Activated CD4-positive, alpha-beta T cell treated with anti-CD3 and anti-CD28 coated beads for 24 hours (primary cell): ENCODE measurements around the gene SPO11.

Experiments used
- DNase-seq, 2 donors: peaks; one replicate each; pipeline ENCODE4 v3.0.0-alpha.2; 2020; ENCODE audit warnings: low read depth in 2 of 2

The SPO11 gene

DNA sequence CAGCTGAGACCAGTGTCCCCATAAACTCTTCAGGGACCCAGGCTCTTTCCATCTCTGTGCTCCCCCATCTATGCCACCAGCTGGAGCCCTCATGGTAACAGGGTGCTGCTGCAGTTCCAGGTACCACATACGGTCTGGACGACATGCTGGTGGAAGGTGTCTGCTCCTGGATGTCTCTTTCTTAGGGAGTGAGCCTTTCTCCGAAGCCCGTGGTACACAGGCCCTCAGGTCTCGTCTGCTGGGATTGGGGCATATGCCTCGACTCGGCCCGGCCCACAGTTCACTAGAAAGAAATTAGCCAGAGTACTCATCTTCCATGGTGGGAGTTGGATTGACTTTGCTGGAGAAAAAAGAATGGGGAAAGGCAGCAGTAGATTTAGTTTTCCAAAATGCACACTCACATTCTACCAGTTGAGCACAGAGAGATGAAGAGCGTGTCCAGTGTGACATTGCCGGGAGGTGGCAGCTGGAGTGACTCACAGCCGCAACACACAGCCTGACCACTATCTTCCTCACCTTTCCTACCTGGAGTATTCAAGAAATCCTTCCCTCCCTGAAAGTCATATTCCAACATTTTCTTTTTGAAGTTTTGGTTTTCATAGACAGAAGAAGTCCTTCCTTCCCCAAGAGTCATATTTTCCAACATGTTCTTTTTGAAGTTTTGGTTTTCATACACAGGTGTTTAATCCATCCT is 18.6 kb upstream of the SPO11 start:
- no peak for DNase-seq

DNA sequence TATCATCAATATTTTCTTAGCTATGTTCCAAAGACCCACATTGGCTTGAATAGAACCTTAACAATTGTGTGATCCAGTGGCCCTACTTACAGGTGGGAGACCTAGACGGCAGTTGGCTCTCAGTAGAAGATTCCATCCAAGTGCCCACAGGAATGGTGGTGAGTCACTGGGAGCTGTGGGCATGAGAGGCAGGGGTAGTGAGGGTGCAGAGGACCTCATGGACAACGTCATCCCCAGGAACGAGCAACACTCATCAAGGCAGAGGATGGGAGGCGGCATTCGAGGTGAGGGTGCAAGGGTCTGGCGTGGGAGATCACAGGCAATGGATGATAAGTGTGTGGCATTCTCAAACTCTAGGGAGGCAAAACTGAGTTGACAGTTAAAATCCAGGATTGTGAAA is 17.5 kb upstream of the SPO11 start:
- no peak for DNase-seq

GRCh38 chr20:57313230-57313629 is 16.4 kb upstream of the SPO11 start:
- DNase-seq, result no peak

- DNase-seq, result no peak
Measured at GRCh38 chr20:57313951-57314350, 15.7 kb upstream of the SPO11 start.

DNA sequence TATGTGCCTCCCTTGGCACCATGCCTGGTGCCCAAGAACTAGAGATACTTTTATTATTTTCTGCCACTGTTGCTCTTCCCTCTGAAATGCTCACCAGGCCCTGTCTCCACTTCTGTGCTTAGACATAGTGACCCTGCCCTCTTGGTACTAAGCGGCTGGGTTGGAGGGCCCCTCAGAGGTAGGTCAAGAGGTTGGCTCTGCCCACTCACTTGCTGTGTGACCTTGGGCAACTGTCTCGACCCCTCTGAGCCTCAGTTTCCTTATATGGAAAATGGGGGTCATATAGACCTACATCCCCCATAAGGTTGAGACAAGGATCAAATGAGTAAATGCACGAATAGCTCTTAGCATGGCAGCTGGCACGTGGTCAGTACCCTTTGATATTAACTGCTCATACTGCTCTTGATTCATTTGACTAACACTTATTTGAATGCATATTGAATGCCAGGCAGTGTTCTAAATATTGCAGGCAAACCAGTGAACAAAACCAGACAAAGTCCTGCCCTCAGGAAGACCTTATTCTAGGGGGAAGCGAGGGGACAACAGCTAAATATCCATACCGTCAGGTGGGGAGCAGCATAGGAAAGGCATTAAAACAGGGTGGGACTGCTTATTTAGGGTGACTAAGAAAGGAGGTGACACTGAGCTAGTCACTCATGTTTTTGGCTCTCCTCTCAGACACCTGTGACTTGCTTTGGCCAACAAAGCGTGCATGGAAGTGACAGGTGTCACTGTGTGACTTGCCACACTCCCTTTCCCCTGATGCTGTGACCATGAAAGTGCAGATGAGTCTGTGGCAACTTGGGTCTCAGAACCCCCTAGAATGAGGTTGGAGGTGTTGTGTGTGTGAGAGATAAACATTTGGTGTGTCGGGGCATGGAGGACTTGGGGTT is 14.3 kb upstream of the SPO11 start:
- no peak for DNase-seq

DNA sequence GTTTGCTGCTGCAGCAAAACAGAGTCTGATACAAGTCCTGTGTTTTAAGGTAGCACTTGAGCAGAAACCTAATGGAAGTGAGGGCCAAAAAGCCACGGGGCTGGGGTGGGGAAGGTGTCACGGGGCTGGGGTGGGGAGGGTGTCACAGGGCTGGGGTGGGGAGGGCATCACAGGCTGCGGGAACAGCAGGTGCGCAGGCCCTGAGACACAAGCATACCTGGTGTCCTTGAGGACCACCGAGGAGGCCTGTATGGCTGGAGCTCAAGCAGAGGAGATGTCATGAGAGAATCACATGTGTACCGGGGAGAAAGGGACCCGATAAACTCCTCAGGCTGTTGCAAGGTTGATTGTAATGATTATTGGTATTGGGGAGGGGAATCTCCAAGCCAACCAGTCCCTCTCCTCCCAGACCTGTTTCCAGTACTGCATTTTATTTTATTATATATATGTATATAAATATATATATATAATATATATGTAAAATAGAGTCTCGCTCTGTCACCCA is 13.6 kb upstream of the SPO11 start:
- no peak for DNase-seq

- DNase-seq, result no peak
Measured at GRCh38 chr20:57316795-57317201, 12.8 kb upstream of the SPO11 start.

GRCh38 chr20:57317316-57317788 is 12.3 kb upstream of the SPO11 start:
- DNase-seq, result no peak

DNA sequence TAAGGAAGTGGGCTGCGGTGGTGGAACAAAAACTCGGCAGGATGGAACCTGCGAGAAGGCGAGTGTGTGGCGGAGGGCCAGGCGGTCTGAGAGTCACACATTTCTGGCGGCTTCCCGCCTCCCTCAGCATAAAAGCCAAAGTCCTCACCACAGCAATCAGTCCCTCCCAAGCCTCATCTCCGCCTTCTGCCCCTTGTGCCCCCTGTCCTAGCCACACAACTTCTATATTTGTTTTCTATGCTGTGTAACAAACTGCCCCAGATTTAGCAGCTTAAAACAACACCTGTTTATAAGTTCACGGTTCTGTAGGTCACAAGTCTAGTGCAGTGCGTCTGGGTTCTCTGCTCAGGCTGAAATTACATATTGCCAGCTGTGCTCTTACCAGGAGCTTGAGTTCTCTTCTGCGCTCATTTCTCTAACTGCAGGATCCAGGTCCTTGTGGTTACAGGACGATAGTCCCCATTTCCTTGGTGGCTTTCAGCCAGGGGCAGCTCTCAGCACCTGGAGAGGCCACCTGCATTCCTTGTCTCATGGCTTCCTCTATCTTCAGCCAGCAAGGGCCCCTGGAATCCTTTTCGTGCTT is 11.7 kb upstream of the SPO11 start:
- DNase-seq, result no peak

GRCh38 chr20:57319584-57319983 is 10.0 kb upstream of the SPO11 start:
- no peak for DNase-seq

- no peak for DNase-seq
Measured at GRCh38 chr20:57320358-57320757, 9.2 kb upstream of the SPO11 start.

DNA sequence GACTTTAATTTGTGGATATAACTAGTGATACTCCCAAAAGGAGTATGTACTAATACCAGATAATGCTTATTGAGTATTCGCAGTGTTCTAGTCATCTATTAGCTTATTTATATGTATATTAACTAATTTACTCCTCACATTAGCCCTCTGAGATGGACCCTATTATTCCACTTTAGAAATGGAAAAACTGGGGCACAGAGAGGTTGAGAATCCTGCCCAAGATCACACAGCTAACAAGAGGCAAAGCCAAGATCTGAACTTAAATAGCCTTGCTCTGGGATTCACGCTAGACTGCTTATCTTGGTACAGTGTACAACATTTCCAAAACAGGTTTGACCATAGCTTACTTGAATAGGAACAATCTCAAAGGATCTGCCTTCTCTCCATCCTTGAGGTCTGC is 8.5 kb upstream of the SPO11 start:
- DNase-seq, result no peak

DNA sequence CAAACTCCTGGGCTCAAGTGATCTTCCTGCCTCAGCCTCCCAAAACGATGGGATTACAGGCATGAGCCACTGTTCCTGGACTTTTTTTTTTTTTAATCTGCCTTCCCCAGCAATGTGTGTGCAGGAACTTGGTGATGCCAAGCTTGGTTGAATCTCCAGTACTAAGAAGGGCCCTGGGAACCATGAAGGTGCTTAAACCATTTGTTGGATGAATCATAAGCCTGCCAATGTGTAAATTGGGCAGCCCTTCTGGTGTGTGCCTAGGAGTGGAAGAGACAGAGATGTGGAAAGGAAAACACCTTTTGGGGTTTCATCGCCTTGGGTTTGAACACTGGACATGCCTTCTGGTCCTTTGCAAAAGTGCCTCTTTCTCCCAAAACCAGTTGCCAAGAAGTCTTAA is 7.1 kb upstream of the SPO11 start:
- no peak for DNase-seq

GRCh38 chr20:57323034-57323433 is 6.6 kb upstream of the SPO11 start:
- no peak for DNase-seq

- DNase-seq, result no peak
Measured at GRCh38 chr20:57325632-57326356, 3.8 kb upstream of the SPO11 start.

GRCh38 chr20:57326667-57327455 is 2.7 kb upstream of the SPO11 start:
- DNase-seq, result no peak

DNA sequence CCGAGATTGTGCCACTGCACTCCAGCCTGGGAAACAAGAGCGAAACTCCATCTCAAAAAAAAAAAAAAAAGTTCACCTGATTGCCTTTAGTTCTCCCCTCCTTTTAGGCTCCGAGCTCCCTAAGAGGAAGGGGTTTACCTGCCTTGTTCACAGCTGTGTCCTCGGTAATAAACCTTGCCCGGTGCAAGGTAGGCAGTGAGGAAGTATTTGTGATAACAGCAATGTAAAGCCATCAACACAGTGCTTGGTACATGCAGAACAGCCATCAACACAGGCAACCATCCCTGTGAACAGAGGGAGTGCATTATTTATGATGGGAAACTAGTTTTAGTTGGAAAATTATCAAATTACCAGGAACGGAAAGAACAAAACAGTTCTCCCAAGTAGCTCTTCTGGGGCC is 1.8 kb upstream of the SPO11 start:
- no peak for DNase-seq

DNA sequence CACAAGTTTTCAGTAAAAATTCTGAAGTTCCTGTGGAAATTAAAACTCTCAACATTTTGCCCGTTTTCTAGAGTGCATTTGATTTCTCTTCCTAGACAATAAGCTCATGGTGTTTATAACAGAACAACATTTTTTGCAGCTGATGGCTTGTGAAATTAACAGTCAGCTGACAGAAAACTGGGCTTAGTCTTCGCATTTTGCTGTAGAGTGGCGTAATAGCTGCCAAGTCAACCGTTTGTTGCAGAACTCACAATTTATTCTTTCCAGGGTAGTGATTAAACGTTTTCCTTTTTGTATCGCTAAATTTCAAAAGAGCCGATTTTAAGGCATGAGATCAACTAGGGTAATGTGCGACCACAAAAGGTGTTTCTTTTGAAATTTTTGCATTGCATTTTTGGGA is 1.4 kb downstream of the SPO11 start:
- DNase-seq, result no peak

GRCh38 chr20:57332105-57333089 is 2.8 kb downstream of the SPO11 start:
- DNase-seq, result no peak

DNA sequence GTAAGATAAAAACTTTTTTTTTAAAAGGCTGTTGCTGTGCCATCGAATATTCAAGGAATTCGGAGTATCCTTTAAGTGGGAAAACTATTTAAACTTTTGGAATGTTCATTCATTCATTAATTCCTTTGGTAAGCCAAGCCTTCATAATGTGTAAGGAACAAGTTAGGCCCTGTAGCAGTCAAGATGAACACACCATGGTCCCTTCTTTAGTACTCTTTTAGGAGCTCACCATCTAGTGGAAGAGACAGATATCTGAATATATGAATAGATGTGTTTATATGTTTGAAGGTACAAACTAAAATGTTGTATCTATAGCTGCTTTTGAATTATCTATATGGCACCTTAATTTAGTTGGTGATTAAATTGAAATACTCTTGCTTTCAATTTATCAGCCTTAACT is 5.8 kb downstream of the SPO11 start:
- no peak for DNase-seq
